ENCODE measurements around the gene IP6K2. TPM values are rescaled to one million over a fixed set of nuclear protein-coding genes. Genes with fewer than 3 reads are reported as not detected.

IP6K2 gene
- total and polyA plus RNA-seq, 10 of the 15 experiments (the other 5 are each of a cell fraction or from before 2014, with no cell fraction given) = 25.8 to 95.9 (median 69.0) TPM

GRCh38 chr3:48663489-48664312 lies 53.3 kb downstream of the IP6K2 start (continued):
- TF ChIP-seq GABPA (IDR thresholded peaks at IDR 0.05; ENCODE audit: low read depth) (no peak), SIN3A (IDR thresholded peaks at IDR 0.05; ENCODE audit: low read depth, low read length) (0 out of 2 replicates have a peak, but pooled peaks have one; percentile 9), MAX (IDR thresholded peaks at IDR 0.05; ENCODE audit: low read depth, low read length) (no peak; the same call in 1 of the 2 replicates), MTA3 (IDR thresholded peaks at IDR 0.05; ENCODE audit: borderline replicate concordance, low read length) (no peak), JUND (IDR thresholded peaks at IDR 0.05; ENCODE audit: low read depth, low read length) (peak; percentile 50; the same call in 1 of the 2 replicates), SREBF2 (IDR thresholded peaks at IDR 0.05; ENCODE audit: low read length) (0 out of 2 replicates have a peak, but pooled peaks have one; percentile 19), JUNB (IDR thresholded peaks at IDR 0.05) (no peak), RELA (IDR thresholded peaks at IDR 0.05; ENCODE audit: borderline replicate concordance, partially characterized antibody) (no peak), IRF5 (IDR thresholded peaks at IDR 0.05; ENCODE audit: borderline replicate concordance) (no peak)

Measured in GM12878 (cell line).